ENCODE results near the gene OOSP1.

DNA sequence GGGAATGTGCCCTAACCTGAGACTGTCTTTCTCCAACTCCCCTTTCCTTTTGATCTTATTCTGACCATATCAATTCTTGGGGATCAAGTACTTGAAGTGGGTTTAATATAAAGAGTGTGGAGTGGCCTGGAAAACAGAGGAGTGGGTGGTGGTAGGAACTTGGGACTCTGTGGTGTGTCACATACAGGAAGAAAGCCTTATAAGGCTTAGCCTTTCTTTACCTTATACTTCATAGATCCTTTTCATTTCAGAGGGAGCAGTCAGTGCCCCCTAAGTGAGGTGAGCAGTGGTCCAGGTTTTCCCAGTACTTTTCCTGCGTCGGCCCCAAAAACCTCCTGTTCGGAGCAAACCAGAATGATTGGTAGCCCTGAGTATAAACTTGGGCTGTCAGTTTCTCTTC, 486 bp downstream of the OOSP1 start:
- TF ChIP-seq EZH2 (IDR thresholded peaks at IDR 0.05; ENCODE audit: insufficient read depth, poor library complexity, severe bottlenecking): no peak
- no peak for TF ChIP-seq EZH2phosphoT487 (IDR thresholded peaks at IDR 0.05; ENCODE audit: insufficient read depth, low read depth)
